ENCODE measurements around the gene ATG16L1.

GRCh38 chr2:233227346-233227978 lies 24.0 kb upstream of the ATG16L1 start:
- TF ChIP-seq CTCF (optimal IDR thresholded peaks at IDR 0.05 in 1 of 3, IDR thresholded peaks at IDR 0.05 in 1 of 3, conservative IDR thresholded peaks at IDR 0.05 in 1 of 3; ENCODE audit: extremely low read depth in 1 of 3, insufficient read depth in 2 of 3, low read length in 3 of 3): no peak
- no peak for TF ChIP-seq EZH2 (IDR thresholded peaks at IDR 0.05; ENCODE audit: low read length)

All from keratinocyte (primary cell).